Psoas muscle (tissue), 8 donors: ENCODE results near the gene PTGDR2. TPM values are rescaled to one million over a fixed set of nuclear protein-coding genes. Genes with fewer than 3 reads are reported as not detected.

Source experiments
- ATAC-seq, 4 donors: fragments of 200-7000 bp; cut with Tn5 transposase; one replicate each; pipeline ENCODE4 v1.9.1; 2020; ENCODE audit warnings: moderate library complexity in 3 of 4, mild to moderate bottlenecking in 2 of 4
- DNase-seq, 2 donors: peaks; one replicate each; pipeline ENCODE4 v3.0.0-alpha.2; 2020
- H3K27ac ChIP-seq: fragments of 200-600 bp; one replicate; pipeline ENCODE4 v1.8.0; 2022
- H3K27me3 ChIP-seq, 3 donors: fragments of 200-600 bp in 1 of 3; one replicate each; pipeline versions ENCODE4 v1.6.1 to v1.8.0; 2013 to 2022; ENCODE audit warnings: low read length in 2 of 3, mild to moderate bottlenecking in 2 of 3, moderate library complexity in 1 of 3; ENCODE audit not compliant: insufficient read depth in 3 of 3
- H3K36me3 ChIP-seq, 2 donors: fragments of 200-600 bp in 1 of 2; one replicate each; pipeline versions ENCODE4 v1.6.1 to v1.8.0; 2013 to 2022; ENCODE audit warnings: low read depth in 1 of 2, mild to moderate bottlenecking in 1 of 2, moderate library complexity in 1 of 2; ENCODE audit not compliant: insufficient read depth in 1 of 2
- H3K4me1 ChIP-seq: fragments of 200-600 bp; one replicate; pipeline ENCODE4 v1.8.0; 2022
- H3K4me3 ChIP-seq: fragments of 200-600 bp; one replicate; pipeline ENCODE4 v1.8.0; 2022; ENCODE audit warnings: mild to moderate bottlenecking
- H3K9me3 ChIP-seq: fragments of 200-600 bp; one replicate; pipeline ENCODE4 v1.8.0; 2022
- CTCF ChIP-seq: fragments of 200-600 bp; IDR thresholded peaks from one replicate; pipeline ENCODE4 v1.8.0; 2022; ENCODE audit warnings: antibody characterized with exemption
- WGBS, 3 donors: extraction: QIAGEN DNeasy Blood & Tissue Kit; methylation state at CpG; one replicate each; pipeline versions ENCODE4 v1.1.6 to v1.1.7; 2013; 5-methylcytosine and 5-hydroxymethylcytosine counted together
- intact Hi-C, 2 donors: fragments of 100-400 bp; cut with DNase I; formaldehyde crosslinking; loops; one replicate each; pipeline versions ENCODE4 v1.11.0 to v1.14.2; 2022
- polyA plus RNA-seq, 3 donors: library from polyadenylated mRNA; stranded (reverse); fragments of 200-250 nt; gene quantifications; one replicate each; pipeline ENCODE4 v1.2.3, GENCODE V29; 2013
- total RNA-seq, 4 donors: library from RNA; stranded (reverse); fragmentation: NEBNext Ultra II Directional in 2 of 4; extraction: Animal tissue kit (Norgen Biotek cat#: 25700) in 2 of 4; gene quantifications; one replicate each; pipeline versions ENCODE4 v1.2.1 to v1.2.4, GENCODE V29; 2021 to 2023
- donor health status: healthy with polysubstance abuse.
- donor health status: DM: no; HTN: no; CAD: no; lungs with moderate emphysema.
- donor health status: Bipolar disorder and iron deficiency.
- donor health status: healthy.
- donor health status: DM: yes; HTN: yes; CAD: no.
- donor health status: DM: no; HTN: no; CAD: no.
- donor health status: DM: no; HTN: no; CAD: no.
- donor health status: DM: yes; HTN: yes; CAD: no.

The PTGDR2 gene
- total and polyA plus RNA-seq, 7 donors, result 0.53 to 13.9 (median 1.2) TPM

DNA sequence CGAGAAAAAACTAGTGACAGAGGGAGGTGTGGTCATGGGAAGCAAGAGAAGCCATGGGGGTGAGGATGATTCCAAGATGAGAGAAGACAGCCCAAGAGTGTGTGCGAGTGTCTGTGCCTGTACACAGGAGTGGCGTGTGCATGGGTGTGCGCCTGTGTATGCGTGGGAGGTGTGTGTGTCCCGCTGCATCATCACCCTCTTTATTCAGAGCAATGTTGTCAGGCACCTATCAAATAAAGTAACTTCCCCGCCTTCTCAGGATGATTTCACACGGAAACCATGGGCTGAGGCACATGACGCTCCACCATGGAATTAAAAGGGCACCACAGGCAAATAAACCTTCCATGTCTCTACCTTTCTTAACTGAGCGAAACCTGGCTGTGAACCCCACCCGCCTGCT is 46.1 kb downstream of the PTGDR2 start:
- intact Hi-C loops, result no loop called here

GRCh38 chr11:60809249-60809648 is 46.5 kb downstream of the PTGDR2 start:
- DNase-seq (peak in 1 of 2 donors; percentile 25), ATAC-seq (no peak)
- H3K27me3 ChIP-seq, result no peaks in the 10 kb centered on the region
- intact Hi-C loops, result no loop called here
- H3K4me1 ChIP-seq, result no peaks in the 10 kb centered on the region
- 67 to 78% (median 69%) methylated on average over 3 of the region's 3 CpGs for WGBS, 3 donors
- no peak overlapping the region for H3K27ac ChIP-seq
- H3K36me3 ChIP-seq, result no peaks in the 10 kb centered on the region
- H3K9me3 ChIP-seq, result no peaks in the 10 kb centered on the region
- TF ChIP-seq CTCF, result no peak
- no peak overlapping the region for H3K4me3 ChIP-seq

More for the DNA sequence above, 46.1 kb downstream of the PTGDR2 start:
- Histone ChIP-seq H3K9me3 (no peaks in the 10 kb centered on the region), H3K4me3 (no peak overlapping the region), H3K4me1 (no peaks in the 10 kb centered on the region), H3K36me3 (no peaks in the 10 kb centered on the region), H3K27ac (no peak overlapping the region), H3K27me3 (no peaks in the 10 kb centered on the region)
- no peak for TF ChIP-seq CTCF
- ATAC-seq (no peak), DNase-seq (peak in 1 of 2 donors; percentile 0)
- 85 to 90% (median 88%) methylated on average over 11 of the region's 11 CpGs for WGBS, 3 donors

DNA sequence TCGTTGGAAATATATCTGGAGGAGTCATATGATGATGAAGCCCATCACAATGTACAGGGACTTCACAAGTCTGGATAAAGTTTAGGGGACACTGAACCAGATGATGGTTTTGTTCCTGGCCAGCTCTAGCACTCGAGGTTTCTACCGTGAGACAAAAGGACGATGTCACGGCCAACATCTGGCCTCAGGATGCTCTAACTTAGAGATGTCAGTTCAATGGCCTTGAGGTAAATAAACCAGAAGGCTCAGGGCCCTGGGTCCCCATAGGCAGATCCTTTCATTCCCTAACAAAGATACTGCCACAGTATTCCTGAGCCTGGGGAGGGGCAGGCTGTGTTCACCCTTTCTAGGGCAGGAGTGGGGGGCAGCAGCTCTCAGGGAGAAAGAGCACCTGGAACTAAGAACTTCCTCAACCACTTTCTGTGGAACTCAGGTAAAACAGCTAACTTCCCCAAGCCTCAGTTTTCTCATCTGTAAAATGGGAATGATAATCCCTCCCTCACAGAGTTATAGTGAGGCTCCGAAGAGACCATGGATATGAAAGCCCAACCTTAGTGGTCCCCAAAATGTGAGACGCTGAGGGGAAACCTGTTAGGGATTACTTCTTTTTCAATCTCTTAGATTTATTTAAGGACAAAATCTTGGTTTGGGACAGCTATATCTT is 52.3 kb downstream of the PTGDR2 start:
- WGBS, 3 donors, result 68 to 72% (median 69%) methylated on average over 7 of the region's 7 CpGs
- H3K4me3 ChIP-seq, result no peak overlapping the region
- no peaks in the 10 kb centered on the region for H3K36me3 ChIP-seq
- no peak overlapping the region for H3K27ac ChIP-seq
- no peak for TF ChIP-seq CTCF
- peak in 1 of 2 donors; percentile 1 for DNase-seq
- ATAC-seq, result no peak
- H3K27me3 ChIP-seq, result peaks cover 0 to 3% (median 0%) of the 10 kb centered on the region in 3 donors
- no peaks in the 10 kb centered on the region for H3K9me3 ChIP-seq
- no peaks in the 10 kb centered on the region for H3K4me1 ChIP-seq
- intact Hi-C loops, result no loop called here

DNA sequence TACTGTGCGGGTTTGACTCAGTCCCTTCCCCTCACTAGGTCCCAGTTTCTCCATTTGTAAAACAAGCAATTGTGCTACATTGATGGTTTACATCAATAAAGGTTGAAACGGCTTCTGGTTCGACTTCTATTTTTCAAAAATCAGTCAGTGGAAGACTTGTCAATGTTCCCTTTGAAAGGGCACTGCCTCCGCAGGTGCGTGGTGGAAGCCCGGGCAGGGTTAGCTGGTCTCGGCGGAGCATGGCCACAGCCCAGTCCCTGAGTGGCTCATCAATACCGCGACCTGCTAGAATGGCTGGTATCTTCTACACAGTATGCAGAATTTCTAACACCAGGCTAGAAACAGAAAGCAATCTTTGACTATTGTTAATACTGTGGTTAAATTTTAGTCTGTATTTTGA is 54.6 kb downstream of the PTGDR2 start:
- H3K4me1 ChIP-seq, result no peaks in the 10 kb centered on the region
- TF ChIP-seq CTCF, result no peak
- 89 to 90% (median 90%) methylated on average over 10 of the region's 10 CpGs for WGBS, 3 donors
- no peaks in the 10 kb centered on the region for H3K36me3 ChIP-seq
- ATAC-seq (no peak), DNase-seq (peak in 1 of 2 donors; percentile 6)
- no peak overlapping the region for H3K4me3 ChIP-seq
- peaks cover 0 to 3% (median 0%) of the 10 kb centered on the region in 3 donors for H3K27me3 ChIP-seq
- no peak overlapping the region for H3K27ac ChIP-seq
- intact Hi-C loops, result no loop called here
- H3K9me3 ChIP-seq, result no peaks in the 10 kb centered on the region

Other genes starting within 250 kb of the PTGDR2 start
- under 1 TPM in 3 of 4 donors, not detected in 1; 0.20 to 0.47 (median 0.23) TPM for gene MS4A8, start 156.3 kb downstream of the PTGDR2 start, total RNA-seq
- under 1 TPM in 2 of 3 donors, not detected in 1; 0.10 to 0.31 TPM for gene MS4A8, start 156.3 kb downstream of the PTGDR2 start, polyA plus RNA-seq
- not detected for gene MS4A18, start 131.2 kb downstream of the PTGDR2 start, total RNA-seq
- not detected for gene MS4A18, start 131.2 kb downstream of the PTGDR2 start, polyA plus RNA-seq
- gene MS4A15, start 99.1 kb downstream of the PTGDR2 start, total RNA-seq, result not detected
- gene MS4A15, start 99.1 kb downstream of the PTGDR2 start, polyA plus RNA-seq, result not detected
- gene MS4A10, start 70.6 kb downstream of the PTGDR2 start, total RNA-seq, result not detected
- gene MS4A10, start 70.6 kb downstream of the PTGDR2 start, polyA plus RNA-seq, result under 1 TPM in 1 of 3 donors, not detected in 2; 0.03 TPM
- 10 to 100 TPM; 24.8 to 43.9 (median 30.1) TPM for gene CCDC86, start 13.8 kb downstream of the PTGDR2 start, total RNA-seq
- gene CCDC86, start 13.8 kb downstream of the PTGDR2 start, polyA plus RNA-seq, result 10 to 100 TPM; 36.2 to 55.4 (median 53.6) TPM
- gene ZP1, start 11.6 kb upstream of the PTGDR2 start, total RNA-seq, result under 1 TPM in 1 of 4 donors, not detected in 3; 0.29 TPM
- under 1 TPM; 0.18 to 0.52 (median 0.30) TPM for gene ZP1, start 11.6 kb upstream of the PTGDR2 start, polyA plus RNA-seq
- 10 to 100 TPM; 45.7 to 71.7 (median 63.0) TPM for gene PRPF19, start 50.6 kb upstream of the PTGDR2 start, total RNA-seq
- 100 to 1,000 TPM in 1 of 3 donors, 10 to 100 TPM in 2; 56.9 to 109 (median 67.4) TPM for gene PRPF19, start 50.6 kb upstream of the PTGDR2 start, polyA plus RNA-seq
- 10 to 100 TPM; 70.2 to 73.4 (median 71.5) TPM for gene TMEM109, start 58.2 kb upstream of the PTGDR2 start, total RNA-seq
- 100 to 1,000 TPM in 1 of 3 donors, 10 to 100 TPM in 2; 69.2 to 130 (median 78.1) TPM for gene TMEM109, start 58.2 kb upstream of the PTGDR2 start, polyA plus RNA-seq
- gene TMEM132A, start 68.5 kb upstream of the PTGDR2 start, total RNA-seq, result 1 to 10 TPM; 3.3 to 7.7 (median 6.1) TPM
- gene TMEM132A, start 68.5 kb upstream of the PTGDR2 start, polyA plus RNA-seq, result 1 to 10 TPM; 2.0 to 3.7 (median 2.6) TPM
- gene SLC15A3, start 96.2 kb upstream of the PTGDR2 start, total RNA-seq, result 10 to 100 TPM in 1 of 4 donors, 1 to 10 TPM in 3; 7.2 to 14.6 (median 8.6) TPM
- 10 to 100 TPM in 1 of 3 donors, 1 to 10 TPM in 2; 7.8 to 10.3 (median 8.2) TPM for gene SLC15A3, start 96.2 kb upstream of the PTGDR2 start, polyA plus RNA-seq
- under 1 TPM; 0.43 to 0.74 (median 0.49) TPM for gene CD6, start 115.7 kb upstream of the PTGDR2 start, total RNA-seq
- gene CD6, start 115.7 kb upstream of the PTGDR2 start, polyA plus RNA-seq, result under 1 TPM; 0.05 to 0.34 (median 0.05) TPM
- gene CD5, start 246.5 kb upstream of the PTGDR2 start, total RNA-seq, result under 1 TPM in 3 of 4 donors, not detected in 1; 0.08 to 0.17 (median 0.17) TPM
- gene CD5, start 246.5 kb upstream of the PTGDR2 start, polyA plus RNA-seq, result under 1 TPM in 2 of 3 donors, not detected in 1; 0.04 to 0.05 TPM